ENCODE measurements around the gene PSMD6. TPM values are rescaled to one million over a fixed set of nuclear protein-coding genes. Genes with fewer than 3 reads are reported as not detected.
A peak's percentile ranks its signal among the peaks of the same experiment; 100 is the strongest.

PSMD6 gene
- total and polyA plus RNA-seq, 7 experiments from 2014 or later: 63.4 to 134 (median 89.2) TPM

- H3K36me3 ChIP-seq (ENCODE audit: control insufficient read depth in 2 of 3, insufficient read depth in 3 of 3, low read length in 3 of 3): no peaks in the 10 kb centered on the region
- no peaks in the 10 kb centered on the region for H3K9me3 Mint-ChIP-seq
- H3K36me3 Mint-ChIP-seq: no peaks in the 10 kb centered on the region
- no peak overlapping the region for H3K27ac ChIP-seq (ENCODE audit: low read depth, low read length)
- POLR2A ChIA-PET: no interaction called here
- peaks cover 0 to 3% of the 10 kb centered on the region in 2 donors for H3K27me3 ChIP-seq (ENCODE audit: control insufficient read depth in 2 of 2, insufficient read depth in 2 of 2, low read length in 2 of 2)
- DNase-seq (no peak), ATAC-seq (no peak)
- H3K9me3 ChIP-seq (ENCODE audit: control insufficient read depth in 2 of 3, low read length in 3 of 3): no peaks in the 10 kb centered on the region
- intact Hi-C loops (cut with micrococcal nuclease): no loop called here
- no peak overlapping the region for H3K27ac Mint-ChIP-seq
- H3K4me1 Mint-ChIP-seq: peaks cover 7 to 17% (median 14%) of the 10 kb centered on the region in 7 donors
- H3K4me1 ChIP-seq (ENCODE audit: control insufficient read depth in 2 of 2, insufficient read depth in 2 of 2, low read length in 2 of 2): no peaks in the 10 kb centered on the region
- no peak overlapping the region for H3K4me3 Mint-ChIP-seq
- H3K27me3 Mint-ChIP-seq: peaks cover 8 to 43% (median 27%) of the 10 kb centered on the region in 5 donors
- no peak overlapping the region for H3K4me3 ChIP-seq (ENCODE audit: low read length)
- CTCF ChIA-PET: interaction anchor here (1.5 kb wide), 1 partner anchor 456 kb away, joined by 7 read pairs; no protein-coding TSS in a partner anchor
Observed at GRCh38 chr3:64028754-64029153, 5.5 kb upstream of the PSMD6 start.

DNA sequence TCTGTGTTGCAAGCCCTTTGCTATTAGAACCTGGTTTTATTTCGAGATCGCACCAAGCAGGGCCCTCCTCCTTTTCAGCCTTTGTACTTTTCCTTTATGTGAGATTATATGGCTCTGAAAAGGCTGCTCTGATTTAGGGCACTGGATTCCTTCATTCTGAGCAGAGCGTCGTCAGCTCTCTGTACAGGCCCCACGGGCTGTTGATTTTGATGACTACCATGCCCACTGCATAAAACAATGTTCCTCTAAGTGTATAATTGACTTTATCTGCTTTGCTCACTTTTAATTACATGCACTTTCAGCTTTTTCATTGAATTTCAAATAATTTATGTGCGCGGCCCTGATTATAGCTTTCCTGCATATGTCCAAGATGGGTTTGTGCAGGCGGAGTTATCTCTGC is 4.4 kb upstream of the PSMD6 start:
- ATAC-seq (no peak), DNase-seq (no peak)
- H3K36me3 Mint-ChIP-seq: peaks cover 0 to under 1% (median 0%) of the 10 kb centered on the region in 5 donors
- ChIA-PET POLR2A (no interaction called here), CTCF (interaction anchor here (1.6 kb wide), 1 partner anchor 457 kb away, joined by 4 read pairs; no protein-coding TSS in a partner anchor)
- peaks cover 0 to 3% of the 10 kb centered on the region in 2 donors for H3K27me3 ChIP-seq (ENCODE audit: control insufficient read depth in 2 of 2, insufficient read depth in 2 of 2, low read length in 2 of 2)
- peaks cover under 1% of the 10 kb centered on the region in 2 donors for H3K4me1 ChIP-seq (ENCODE audit: control insufficient read depth in 2 of 2, insufficient read depth in 2 of 2, low read length in 2 of 2)
- no peaks in the 10 kb centered on the region for H3K9me3 ChIP-seq (ENCODE audit: control insufficient read depth in 2 of 3, low read length in 3 of 3)
- no peak overlapping the region for H3K4me3 Mint-ChIP-seq
- H3K27ac ChIP-seq (ENCODE audit: low read depth, low read length): no peak overlapping the region
- H3K36me3 ChIP-seq (ENCODE audit: control insufficient read depth in 2 of 3, insufficient read depth in 3 of 3, low read length in 3 of 3): peaks cover 0 to 3% (median 0%) of the 10 kb centered on the region in 3 experiments
- H3K4me3 ChIP-seq (ENCODE audit: low read length): no peak overlapping the region
- H3K27ac Mint-ChIP-seq: peak overlapping the region in 2 of 9 donors; percentile 19 to 41
- peaks cover 10 to 23% (median 20%) of the 10 kb centered on the region in 7 donors for H3K4me1 Mint-ChIP-seq
- peaks cover 0 to under 1% (median 0%) of the 10 kb centered on the region in 11 donors for H3K9me3 Mint-ChIP-seq
- intact Hi-C loops (cut with micrococcal nuclease): no loop called here
- H3K27me3 Mint-ChIP-seq: peaks cover 8 to 40% (median 27%) of the 10 kb centered on the region in 5 donors

- Histone ChIP-seq H3K4me1 (ENCODE audit: control insufficient read depth in 2 of 2, insufficient read depth in 2 of 2, low read length in 2 of 2) (peaks cover 13 to 14% of the 10 kb centered on the region in 2 donors), H3K36me3 (ENCODE audit: control insufficient read depth in 2 of 3, insufficient read depth in 3 of 3, low read length in 3 of 3) (peaks cover 0 to 3% (median 0%) of the 10 kb centered on the region in 3 experiments), H3K27me3 (ENCODE audit: control insufficient read depth in 2 of 2, insufficient read depth in 2 of 2, low read length in 2 of 2) (peaks cover 0 to 3% of the 10 kb centered on the region in 2 donors), H3K27ac (ENCODE audit: low read depth, low read length) (no peak overlapping the region), H3K4me3 (ENCODE audit: low read length) (no peak overlapping the region), H3K9me3 (ENCODE audit: control insufficient read depth in 2 of 3, low read length in 3 of 3) (no peaks in the 10 kb centered on the region)
- intact Hi-C loops (cut with micrococcal nuclease): no loop called here
- DNase-seq: no peak
- Mint-ChIP-seq H3K9me3 (peaks cover 0 to 2% (median 0%) of the 10 kb centered on the region in 11 donors), H3K4me1 (peaks cover 10 to 35% (median 31%) of the 10 kb centered on the region in 7 donors), H3K36me3 (peaks cover 0 to 10% (median 5%) of the 10 kb centered on the region in 5 donors), H3K4me3 (peak overlapping the region in 1 of 10 donors; percentile 14), H3K27me3 (peaks cover 8 to 34% (median 27%) of the 10 kb centered on the region in 5 donors), H3K27ac (no peak overlapping the region)
- ATAC-seq: no peak
- CTCF ChIA-PET: interaction anchor here (1.6 kb wide), 1 partner anchor 458 kb away, joined by 4 read pairs; no protein-coding TSS in a partner anchor
- POLR2A ChIA-PET: no interaction called here
Observed at GRCh38 chr3:64026346-64026745, 3.1 kb upstream of the PSMD6 start.

DNA sequence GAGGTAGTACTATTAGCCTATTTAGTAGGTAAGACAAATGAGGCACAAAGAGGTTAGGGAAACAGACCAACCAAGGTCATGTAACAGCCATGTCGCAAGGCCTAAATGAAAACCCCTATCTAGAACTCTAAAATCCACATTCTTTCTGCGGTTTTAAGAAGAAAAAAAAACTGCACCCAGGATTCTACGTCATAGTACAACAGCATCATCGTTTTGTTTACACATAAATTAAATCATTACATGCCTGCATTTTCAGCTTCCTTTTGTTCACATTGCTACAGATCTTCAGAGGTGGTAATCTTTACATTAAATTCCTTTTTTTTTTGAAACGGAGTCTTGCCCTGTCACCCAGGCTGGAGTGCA is 548 bp upstream of the PSMD6 start:
- Histone ChIP-seq H3K4me1 (ENCODE audit: control insufficient read depth in 2 of 2, insufficient read depth in 2 of 2, low read length in 2 of 2) (peaks cover 17 to 19% of the 10 kb centered on the region in 2 donors), H3K27ac (ENCODE audit: low read depth, low read length) (peak overlapping the region; percentile 96), H3K4me3 (ENCODE audit: low read length) (peak overlapping the region; percentile 74), H3K27me3 (ENCODE audit: control insufficient read depth in 2 of 2, insufficient read depth in 2 of 2, low read length in 2 of 2) (no peaks in the 10 kb centered on the region), H3K9me3 (ENCODE audit: control insufficient read depth in 2 of 3, low read length in 3 of 3) (no peaks in the 10 kb centered on the region), H3K36me3 (ENCODE audit: control insufficient read depth in 2 of 3, insufficient read depth in 3 of 3, low read length in 3 of 3) (peaks cover 6 to 17% (median 10%) of the 10 kb centered on the region in 3 experiments)
- Mint-ChIP-seq H3K4me3 (peak overlapping the region; percentile 86 to 92 (median 89)), H3K27me3 (peaks cover 8 to 24% (median 20%) of the 10 kb centered on the region in 5 donors), H3K27ac (peak overlapping the region; percentile 72 to 95 (median 90)), H3K36me3 (peaks cover 0 to 16% (median 9%) of the 10 kb centered on the region in 5 donors), H3K9me3 (peaks cover 0 to 2% (median 0%) of the 10 kb centered on the region in 11 donors), H3K4me1 (peaks cover 18 to 40% (median 38%) of the 10 kb centered on the region in 7 donors)
- ChIA-PET POLR2A (interaction anchor here (0.7 to 2.3 kb wide), 9 partner anchors 13 to 460 kb away, joined by 3 to 20 read pairs (median 5); no protein-coding TSS in a partner anchor), CTCF (interaction anchor here (0.6 to 2.3 kb wide), 15 partner anchors 16 to 461 kb away, joined by 3 to 12 read pairs (median 5); partner anchors contain the start of gene SCAANT1)
- ATAC-seq (no peak), DNase-seq (no peak)
- intact Hi-C loops (cut with micrococcal nuclease): loop anchor here (1.0 to 2.0 kb wide), 7 partner anchors 17 to 161 kb away; partner anchors contain the start of genes ATXN7 (in 2 of the 2), THOC7 (in 2 of the 2) and SCAANT1 (in 1 of the 2)

DNA sequence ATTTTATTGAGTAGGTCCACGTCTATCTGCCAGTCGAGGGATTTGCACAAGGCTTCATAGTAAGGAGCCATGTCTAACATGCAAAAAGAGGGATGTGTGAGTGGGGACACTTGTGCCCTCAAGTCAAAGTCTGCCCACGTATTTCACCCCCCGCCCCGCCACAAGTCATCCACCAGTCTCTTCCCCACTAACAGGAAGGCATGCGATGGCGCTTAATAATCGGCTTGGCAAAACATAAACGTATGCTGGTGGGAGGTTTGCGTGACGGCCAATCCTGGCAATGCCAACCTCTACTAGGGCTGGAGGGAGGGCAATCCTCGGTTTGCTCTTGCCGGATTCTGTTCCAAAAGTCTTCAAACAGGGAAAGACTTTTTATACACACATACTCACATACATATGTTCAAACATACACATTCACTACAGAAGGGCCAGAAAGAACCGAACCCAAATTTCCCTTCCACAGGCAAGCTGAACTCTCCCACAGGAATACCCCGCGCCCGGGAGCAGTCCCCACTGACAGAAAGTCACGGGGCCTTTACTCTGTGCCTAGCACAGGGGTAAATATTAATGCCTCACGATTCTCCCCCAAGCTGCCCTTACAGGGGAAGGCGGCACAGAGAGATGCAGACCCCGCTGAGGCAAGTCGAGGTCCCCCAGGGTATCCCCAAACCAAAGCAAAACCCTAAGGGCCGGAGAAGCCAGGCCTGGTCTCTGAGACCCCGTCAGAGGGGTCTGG is 675 bp downstream of the PSMD6 start:
- Histone ChIP-seq H3K4me1 (ENCODE audit: control insufficient read depth in 2 of 2, insufficient read depth in 2 of 2, low read length in 2 of 2) (peaks cover 17 to 19% of the 10 kb centered on the region in 2 donors), H3K27ac (ENCODE audit: low read depth, low read length) (peak overlapping the region; percentile 96), H3K27me3 (ENCODE audit: control insufficient read depth in 2 of 2, insufficient read depth in 2 of 2, low read length in 2 of 2) (no peaks in the 10 kb centered on the region), H3K4me3 (ENCODE audit: low read length) (peak overlapping the region; percentile 74), H3K36me3 (ENCODE audit: control insufficient read depth in 2 of 3, insufficient read depth in 3 of 3, low read length in 3 of 3) (peaks cover 13 to 30% (median 19%) of the 10 kb centered on the region in 3 experiments), H3K9me3 (ENCODE audit: control insufficient read depth in 2 of 3, low read length in 3 of 3) (no peaks in the 10 kb centered on the region)
- ATAC-seq (no peak), DNase-seq (peak in 2 of 9 donors; percentile 11 to 25)
- Mint-ChIP-seq H3K27ac (peak overlapping the region; percentile 72 to 95 (median 90)), H3K27me3 (peaks cover under 1 to 13% (median 9%) of the 10 kb centered on the region in 5 donors), H3K36me3 (peaks cover 0 to 24% (median 17%) of the 10 kb centered on the region in 5 donors), H3K4me3 (peak overlapping the region; percentile 86 to 92 (median 89)), H3K9me3 (peaks cover 0 to 2% (median 0%) of the 10 kb centered on the region in 11 donors), H3K4me1 (peaks cover 18 to 51% (median 42%) of the 10 kb centered on the region in 7 donors)
- ChIA-PET CTCF (interaction anchor here (0.9 to 2.2 kb wide), 13 partner anchors 14 to 164 kb away, joined by 3 to 11 read pairs (median 4); partner anchors contain the start of gene SCAANT1), POLR2A (interaction anchor here (0.7 to 2.3 kb wide), 12 partner anchors 14 to 58 kb away, joined by 3 to 20 read pairs (median 4); no protein-coding TSS in a partner anchor)
- intact Hi-C loops (cut with micrococcal nuclease): loop anchor here (1.0 to 2.0 kb wide), 8 partner anchors 8 to 160 kb away; partner anchors contain the start of genes ATXN7 (in 2 of the 2), THOC7 (in 2 of the 2) and SCAANT1 (in 1 of the 2)

GRCh38 chr3:64021922-64022321 is 1.4 kb downstream of the PSMD6 start:
- no peak for DNase-seq
- peak overlapping the region; percentile 86 to 92 (median 89) for H3K4me3 Mint-ChIP-seq
- no peaks in the 10 kb centered on the region for H3K27me3 ChIP-seq (ENCODE audit: control insufficient read depth in 2 of 2, insufficient read depth in 2 of 2, low read length in 2 of 2)
- H3K4me3 ChIP-seq (ENCODE audit: low read length): peak overlapping the region; percentile 74
- peaks cover 0 to 6% (median 2%) of the 10 kb centered on the region in 5 donors for H3K27me3 Mint-ChIP-seq
- H3K27ac ChIP-seq (ENCODE audit: low read depth, low read length): peak overlapping the region; percentile 96
- ChIA-PET CTCF (interaction anchor here (1.0 to 2.2 kb wide), 5 partner anchors 14 to 71 kb away, joined by 3 to 11 read pairs (median 3); no protein-coding TSS in a partner anchor), POLR2A (interaction anchor here (1.0 to 2.3 kb wide), 4 partner anchors 14 to 54 kb away, joined by 3 to 20 read pairs (median 6); no protein-coding TSS in a partner anchor)
- ATAC-seq: no peak
- H3K36me3 ChIP-seq (ENCODE audit: control insufficient read depth in 2 of 3, insufficient read depth in 3 of 3, low read length in 3 of 3): peaks cover 13 to 36% (median 19%) of the 10 kb centered on the region in 3 experiments
- peaks cover 24 to 58% (median 45%) of the 10 kb centered on the region in 7 donors for H3K4me1 Mint-ChIP-seq
- peak overlapping the region; percentile 72 to 95 (median 90) for H3K27ac Mint-ChIP-seq
- peaks cover 4 to 29% (median 24%) of the 10 kb centered on the region in 5 donors for H3K36me3 Mint-ChIP-seq
- H3K4me1 ChIP-seq (ENCODE audit: control insufficient read depth in 2 of 2, insufficient read depth in 2 of 2, low read length in 2 of 2): peaks cover 17 to 19% of the 10 kb centered on the region in 2 donors
- peaks cover 0 to 2% (median 0%) of the 10 kb centered on the region in 11 donors for H3K9me3 Mint-ChIP-seq
- intact Hi-C loops (cut with micrococcal nuclease): loop anchor here (1.0 to 2.0 kb wide), 3 partner anchors 8 to 159 kb away; partner anchors contain the start of genes ATXN7 (in 1 of the 2) and THOC7 (in 1 of the 2)
- H3K9me3 ChIP-seq (ENCODE audit: control insufficient read depth in 2 of 3, low read length in 3 of 3): no peaks in the 10 kb centered on the region

Data from naive thymus-derived CD4-positive, alpha-beta T cell (primary cell).